HepG2 (cell line): Measurements from ENCODE around the gene SMARCA2.

Source experiments
- EZH2 ChIP-seq: conservative IDR thresholded peaks from 2 replicates; pipeline ENCODE4 v1.6.1; 2012; ENCODE audit warnings: mild to moderate bottlenecking, low read depth, low read length, moderate library complexity
- MXI1 ChIP-seq: IDR thresholded peaks from 3 replicates; pipeline ENCODE4 v1.6.1; 2012; ENCODE audit warnings: low read depth, low read length, inconsistent platforms, borderline replicate concordance
- MYC ChIP-seq: sonication (generic); formaldehyde crosslinking; IDR thresholded peaks from 2 replicates; pipeline ENCODE4 v1.9.0; 2021; ENCODE audit warnings: missing genetic modification reagents, borderline replicate concordance
- POLR2AphosphoS5 ChIP-seq: IDR thresholded peaks from 2 replicates; pipeline ENCODE4 v1.6.1; 2012; ENCODE audit warnings: low read depth, low read length
- RERE ChIP-seq: IDR thresholded peaks from 2 replicates; pipeline ENCODE4 v1.6.1; 2016; ENCODE audit warnings: low read depth, missing genetic modification reagents, missing compliant biosample characterization
- ZFAT ChIP-seq: sonication (generic); formaldehyde crosslinking; conservative IDR thresholded peaks from 2 replicates; pipeline ENCODE4 v1.8.1; 2023; ENCODE audit warnings: missing genetic modification reagents, inconsistent platforms

GRCh38 chr9:2208465-2208864 is 193.3 kb downstream of the SMARCA2 start:
- TF ChIP-seq MYC (CRISPR knock-in tag): no peak
- no peak for TF ChIP-seq ZFAT (CRISPR knock-in tag)
- TF ChIP-seq POLR2AphosphoS5: no peak
- no peak for TF ChIP-seq EZH2
- no peak for TF ChIP-seq MXI1
- TF ChIP-seq RERE (CRISPR knock-in tag): no peak
